IPS-15b (cell line): Measurements from ENCODE around the gene GIMD1.
"Not testable (repeated sequence)": the region's sequence is repeated elsewhere in the genome, so short reads cannot be mapped to it uniquely, and the experiment has no call there.

ENCODE experiments used
- H3K27me3 ChIP-seq: one replicate; pipeline ENCODE4 v1.6.1; 2013; ENCODE audit warnings: low read length; ENCODE audit not compliant: control insufficient read depth, insufficient read depth
- H3K36me3 ChIP-seq: one replicate; pipeline ENCODE4 v1.6.1; 2013; ENCODE audit warnings: low read length; ENCODE audit not compliant: control insufficient read depth, insufficient read depth
- H3K4me1 ChIP-seq: one replicate; pipeline ENCODE4 v1.6.1; 2013; ENCODE audit warnings: mild to moderate bottlenecking, low read length; ENCODE audit not compliant: control insufficient read depth, insufficient read depth
- H3K4me3 ChIP-seq: one replicate; pipeline ENCODE4 v1.5.1; 2013; ENCODE audit warnings: low read depth, low read length
- H3K9ac ChIP-seq: one replicate; pipeline ENCODE4 v1.6.1; 2013; ENCODE audit warnings: low read depth, mild to moderate bottlenecking, low read length
- H3K9me3 ChIP-seq: one replicate; pipeline ENCODE4 v1.6.1; 2013; ENCODE audit warnings: mild to moderate bottlenecking, low read length; ENCODE audit not compliant: control insufficient read depth, insufficient read depth

Gene GIMD1

DNA sequence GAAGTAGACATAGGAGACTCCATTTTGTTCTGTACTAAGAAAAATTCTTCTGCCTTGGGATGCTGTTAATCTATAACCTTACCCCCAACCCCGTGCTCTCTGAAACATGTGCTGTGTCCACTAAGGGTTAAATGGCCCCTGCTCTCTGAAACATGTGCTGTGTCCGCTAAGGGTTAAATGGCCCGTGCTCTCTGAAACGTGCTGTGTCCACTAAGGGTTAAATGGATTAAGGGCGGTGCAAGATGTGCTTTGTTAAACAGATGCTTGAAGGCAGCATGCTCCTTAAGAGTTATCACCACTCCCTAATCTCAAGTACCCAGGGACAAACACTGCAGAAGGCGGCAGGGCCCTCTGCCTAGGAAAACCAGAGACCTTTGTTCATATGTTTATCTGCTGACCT is 46.8 kb downstream of the GIMD1 start:
- not testable (repeated sequence) for H3K9me3 ChIP-seq, H3K4me1 ChIP-seq, H3K4me3 ChIP-seq, H3K27me3 ChIP-seq, H3K9ac ChIP-seq, H3K36me3 ChIP-seq

DNA sequence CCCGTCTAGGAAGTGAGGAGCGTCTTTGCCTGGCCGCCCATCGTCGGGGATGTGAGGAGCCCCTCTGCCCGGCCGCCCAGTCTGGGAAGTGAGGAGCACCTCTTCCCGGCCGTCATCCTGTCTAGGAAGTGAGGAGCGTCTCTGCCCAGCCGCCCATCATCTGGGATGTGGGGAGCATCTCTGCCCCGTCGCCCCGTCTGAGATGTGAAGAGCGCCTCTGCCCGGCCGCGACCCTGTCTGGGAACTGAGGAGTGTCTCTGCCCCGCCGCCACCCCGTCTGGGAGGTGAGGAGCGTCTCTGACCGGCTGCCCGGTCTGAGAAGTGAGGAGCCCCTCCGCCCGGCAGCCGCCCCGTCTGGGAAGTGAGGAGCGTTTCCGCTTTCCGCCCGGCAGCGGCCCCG is 47.4 kb downstream of the GIMD1 start:
- H3K9me3 ChIP-seq, H3K4me1 ChIP-seq, H3K9ac ChIP-seq, H3K27me3 ChIP-seq, H3K36me3 ChIP-seq, H3K4me3 ChIP-seq: not testable (repeated sequence)

DNA sequence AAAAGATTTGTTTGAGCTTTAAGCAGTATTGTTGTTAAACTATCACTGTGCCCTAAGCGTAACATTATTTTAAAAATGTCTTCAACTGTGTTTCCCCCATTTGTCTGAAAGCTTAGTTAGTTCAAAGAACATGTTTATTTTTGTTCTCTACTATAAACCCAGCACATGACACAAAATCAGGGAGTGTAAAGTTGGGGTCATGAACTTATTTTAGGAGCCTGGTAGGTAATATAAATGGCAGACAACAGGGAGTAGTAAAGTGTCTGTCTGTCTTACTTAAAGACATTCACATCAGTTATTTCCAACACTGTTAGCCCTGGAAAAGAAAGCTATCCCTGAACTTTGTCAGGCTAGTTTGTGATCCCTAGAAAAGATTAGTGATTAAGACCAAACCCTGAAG is 48.3 kb downstream of the GIMD1 start:
- Histone ChIP-seq H3K27me3 (no peaks in the 10 kb centered on the region), H3K36me3 (no peaks in the 10 kb centered on the region), H3K9me3 (no peaks in the 10 kb centered on the region), H3K4me3 (no peak overlapping the region), H3K4me1 (peaks cover 4% of the 10 kb centered on the region), H3K9ac (no peak overlapping the region)

DNA sequence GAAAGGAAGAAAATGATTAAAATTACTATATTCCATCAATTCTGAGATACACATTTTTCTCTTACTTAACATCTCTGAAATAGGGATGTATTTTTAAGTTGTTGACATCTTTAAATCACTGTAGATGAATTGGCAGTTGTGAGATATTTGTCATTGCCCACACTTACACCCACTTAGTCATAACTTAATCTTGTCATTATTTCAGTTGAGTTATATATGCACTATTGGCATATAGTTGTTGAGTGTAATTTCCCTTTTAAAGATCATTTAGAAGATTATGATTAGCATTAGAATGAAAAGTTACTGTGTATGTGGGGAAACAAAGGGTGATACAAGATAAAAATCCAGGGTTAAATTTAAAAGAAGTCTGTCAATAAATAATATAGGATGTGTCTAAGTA is 50.1 kb downstream of the GIMD1 start:
- no peaks in the 10 kb centered on the region for H3K27me3 ChIP-seq
- H3K9me3 ChIP-seq: no peaks in the 10 kb centered on the region
- no peak overlapping the region for H3K9ac ChIP-seq
- no peak overlapping the region for H3K4me3 ChIP-seq
- H3K36me3 ChIP-seq: no peaks in the 10 kb centered on the region
- H3K4me1 ChIP-seq: peaks cover 4% of the 10 kb centered on the region

DNA sequence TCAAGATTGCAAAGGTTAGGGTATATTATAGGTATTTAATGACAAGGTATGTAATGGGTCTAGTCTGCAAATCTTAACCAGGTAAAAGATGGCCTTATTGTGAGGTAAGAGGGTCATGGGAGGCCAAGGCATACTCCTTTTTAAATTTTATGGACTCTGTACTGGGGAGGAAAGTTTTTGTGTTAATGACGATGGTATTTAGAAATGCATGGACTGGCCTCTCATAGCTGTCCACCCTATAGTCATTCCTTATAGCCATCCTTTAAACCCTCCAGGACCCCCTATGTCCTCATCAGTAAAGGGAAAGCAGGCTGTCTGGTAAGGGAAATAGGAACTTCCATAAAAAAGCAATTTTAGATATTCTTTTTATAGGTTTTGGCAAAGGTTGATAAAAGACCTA is 50.8 kb downstream of the GIMD1 start:
- Histone ChIP-seq H3K36me3 (no peaks in the 10 kb centered on the region), H3K9me3 (no peaks in the 10 kb centered on the region), H3K9ac (no peak overlapping the region), H3K27me3 (no peaks in the 10 kb centered on the region), H3K4me3 (no peak overlapping the region), H3K4me1 (peaks cover 4% of the 10 kb centered on the region)

DNA sequence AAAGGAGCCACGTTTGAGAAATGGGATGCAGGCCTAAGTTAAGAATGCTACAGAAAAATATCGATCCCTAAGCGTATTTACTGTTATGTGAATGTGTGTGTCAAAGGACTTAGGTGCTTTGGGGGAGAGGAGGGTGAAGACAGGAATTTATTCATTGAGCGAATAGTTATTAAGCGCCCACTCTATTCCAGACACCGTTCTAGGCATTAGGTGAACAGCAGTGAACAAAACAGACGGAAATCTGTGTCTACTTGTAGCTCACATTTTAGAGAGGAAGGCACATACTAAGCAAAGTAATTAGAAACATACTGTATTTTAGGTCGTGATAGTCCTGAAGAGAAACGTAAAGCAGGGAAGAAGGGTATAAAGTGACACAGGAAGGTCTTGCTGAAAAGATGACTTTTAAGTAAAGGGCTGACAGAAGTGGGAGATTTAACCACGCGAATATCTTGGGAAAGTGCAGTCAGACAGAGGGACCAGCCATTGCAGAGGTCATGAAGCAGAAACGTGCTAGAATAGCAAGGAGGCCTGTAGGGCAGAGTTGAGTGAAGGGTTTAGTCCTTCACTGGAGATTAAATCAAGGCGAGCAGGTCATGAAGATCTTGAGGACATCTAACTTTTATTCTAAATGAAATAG is 51.7 kb downstream of the GIMD1 start:
- H3K4me1 ChIP-seq: no peaks in the 10 kb centered on the region
- H3K9me3 ChIP-seq: no peaks in the 10 kb centered on the region
- H3K9ac ChIP-seq: peak overlapping the region; percentile 98
- peak overlapping the region; percentile 97 for H3K4me3 ChIP-seq
- no peaks in the 10 kb centered on the region for H3K27me3 ChIP-seq
- H3K36me3 ChIP-seq: no peaks in the 10 kb centered on the region

DNA sequence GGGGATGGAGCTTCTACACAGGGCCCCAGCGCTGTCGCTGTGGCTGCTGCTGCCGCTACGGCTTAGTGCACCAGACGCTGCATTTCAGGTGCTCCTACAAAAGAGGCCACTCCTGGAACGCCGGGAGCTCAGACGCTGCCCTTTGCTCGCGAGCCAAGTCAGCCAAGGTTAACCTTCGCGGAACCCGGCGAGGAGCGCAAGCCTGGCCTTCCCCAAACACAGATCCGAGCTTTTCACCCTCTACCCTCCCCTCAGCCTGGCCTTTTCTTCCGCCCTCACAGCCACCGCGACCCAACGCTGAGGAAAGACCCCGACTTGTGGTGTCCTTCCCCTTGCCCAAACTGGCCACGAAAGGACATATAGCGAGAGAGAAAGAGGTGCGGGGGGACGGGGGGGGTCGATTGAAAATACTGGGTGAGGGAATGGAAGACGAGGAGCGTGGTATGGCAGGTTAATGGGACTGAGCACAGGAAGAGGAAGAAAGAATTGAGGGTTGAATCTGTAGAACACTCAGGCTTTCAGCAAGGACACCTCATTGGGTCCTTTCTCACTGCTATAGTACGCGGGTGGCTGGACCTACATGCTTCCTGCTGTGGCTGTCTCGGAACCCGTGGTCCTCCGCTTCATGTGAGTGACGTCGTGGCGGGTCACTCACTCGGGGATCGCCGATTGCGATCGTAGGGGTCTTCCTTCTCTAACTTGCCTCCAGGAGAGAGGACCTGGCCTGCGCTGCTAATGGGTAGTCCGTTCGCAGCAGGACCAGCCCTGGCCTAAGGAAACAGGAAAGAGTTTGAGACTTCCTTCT is 52.4 kb downstream of the GIMD1 start, which contains the start of the genes AIMP1 and TBCK:
AIMP1 (plus strand) TSS at position 583 of the 805 bp plus-strand sequence. CDS start 8,460 bp downstream, outside the sequence.
TBCK (minus strand) TSS at position 242 of the 805 bp plus-strand sequence. CDS start 7,249 bp downstream, outside the sequence.
- no peaks in the 10 kb centered on the region for H3K9me3 ChIP-seq
- H3K4me3 ChIP-seq: peak within 1 kb of the TSS; percentile 97
- H3K4me1 ChIP-seq: no peaks in the 10 kb centered on the region
- no peaks in the 10 kb centered on the region for H3K36me3 ChIP-seq
- peak within 1 kb of the TSS; percentile 98 for H3K9ac ChIP-seq
- no peaks in the 10 kb centered on the region for H3K27me3 ChIP-seq

DNA sequence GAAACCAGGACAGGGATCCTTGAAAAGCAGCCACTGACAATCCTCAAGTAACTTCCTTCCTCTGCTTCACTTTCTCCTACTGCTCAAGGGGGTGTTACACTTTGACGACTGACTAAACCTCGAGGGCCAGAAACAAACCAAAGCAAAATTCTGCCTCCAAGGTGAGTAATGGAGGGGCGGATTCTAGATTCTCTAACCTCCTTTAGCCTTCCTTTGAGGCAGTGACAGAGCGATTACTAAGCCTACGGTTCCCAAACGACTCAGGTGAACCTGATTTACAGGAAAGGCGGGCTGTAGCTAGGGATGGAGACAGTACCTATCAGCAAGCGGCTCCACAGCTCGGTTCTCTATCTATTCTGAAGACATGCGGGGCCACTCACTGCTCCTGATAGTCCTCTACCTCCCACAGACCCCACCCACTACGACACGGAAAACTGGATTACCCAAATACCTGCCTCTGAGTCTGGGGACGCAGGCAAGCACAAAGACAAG is 53.1 kb downstream of the GIMD1 start:
- H3K27me3 ChIP-seq: no peaks in the 10 kb centered on the region
- H3K36me3 ChIP-seq: no peaks in the 10 kb centered on the region
- peak overlapping the region; percentile 97 for H3K4me3 ChIP-seq
- H3K9me3 ChIP-seq: no peaks in the 10 kb centered on the region
- no peaks in the 10 kb centered on the region for H3K4me1 ChIP-seq
- peak overlapping the region; percentile 98 for H3K9ac ChIP-seq

DNA sequence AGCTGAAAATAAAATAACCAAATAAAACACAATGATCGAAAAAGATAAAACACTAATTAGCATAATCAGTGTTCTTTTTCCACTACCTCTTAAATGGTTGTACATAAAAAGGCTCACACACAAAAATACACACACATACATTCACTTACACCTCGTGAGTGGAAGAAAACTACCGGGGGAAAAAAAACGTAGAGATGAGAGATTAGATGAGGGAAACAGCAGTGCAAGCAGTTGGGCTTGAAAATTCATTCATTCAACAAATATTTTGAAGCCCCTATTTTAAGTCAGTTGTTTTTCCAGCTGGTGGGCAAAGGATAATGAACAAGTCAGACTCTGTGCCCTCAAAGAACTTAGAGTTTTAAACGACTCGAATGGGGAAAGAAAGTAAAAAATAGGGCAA is 53.6 kb downstream of the GIMD1 start:
- no peak overlapping the region for H3K9ac ChIP-seq
- no peaks in the 10 kb centered on the region for H3K36me3 ChIP-seq
- no peaks in the 10 kb centered on the region for H3K27me3 ChIP-seq
- peak overlapping the region; percentile 97 for H3K4me3 ChIP-seq
- no peaks in the 10 kb centered on the region for H3K4me1 ChIP-seq
- H3K9me3 ChIP-seq: no peaks in the 10 kb centered on the region

DNA sequence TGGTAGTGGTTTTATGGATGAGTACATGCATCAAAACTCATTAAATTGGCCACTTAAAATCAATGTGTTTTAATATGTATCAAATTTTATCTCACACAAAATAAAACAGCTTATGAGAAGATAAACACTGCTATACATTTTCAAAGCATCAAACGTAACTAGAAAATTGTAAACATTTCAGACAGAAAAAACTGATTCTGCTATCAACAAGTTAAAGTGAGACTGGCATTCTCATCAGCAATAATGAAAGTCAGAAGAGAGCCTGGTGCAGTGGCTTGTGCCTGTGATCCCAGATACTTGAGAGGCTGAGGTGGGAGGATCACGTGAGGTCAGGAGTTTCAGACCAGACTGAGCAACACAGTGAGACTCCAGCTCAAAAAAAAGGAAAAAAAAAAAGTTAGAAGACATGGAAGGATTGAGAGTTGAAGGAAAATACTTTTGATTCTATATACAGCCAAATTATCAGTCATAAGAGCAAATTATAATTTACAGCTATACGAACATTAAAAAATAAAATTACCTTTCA is 55.5 kb downstream of the GIMD1 start:
- Histone ChIP-seq H3K27me3 (no peaks in the 10 kb centered on the region), H3K4me1 (no peaks in the 10 kb centered on the region), H3K9ac (no peak overlapping the region), H3K4me3 (no peak overlapping the region), H3K9me3 (no peaks in the 10 kb centered on the region), H3K36me3 (no peaks in the 10 kb centered on the region)

DNA sequence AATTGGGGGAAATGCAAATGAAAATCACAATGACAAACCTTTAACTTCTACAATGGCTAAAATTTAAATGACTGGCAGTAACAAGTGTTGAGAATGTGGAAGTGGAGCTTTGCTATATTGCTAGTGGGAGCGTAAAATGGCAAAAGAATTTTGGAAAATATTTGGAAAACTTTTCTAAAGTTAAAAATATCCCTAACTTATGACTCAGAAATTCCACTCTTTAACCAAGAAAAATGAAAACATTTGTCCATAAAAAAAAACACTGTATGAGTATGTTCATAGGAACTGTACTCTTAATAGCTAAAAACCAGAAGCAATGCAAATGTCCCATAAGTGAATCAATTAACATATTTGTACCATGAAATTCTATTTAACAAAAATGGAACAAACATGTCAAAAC is 56.2 kb downstream of the GIMD1 start:
- Histone ChIP-seq H3K36me3 (no peaks in the 10 kb centered on the region), H3K9ac (no peak overlapping the region), H3K27me3 (no peaks in the 10 kb centered on the region), H3K4me1 (no peaks in the 10 kb centered on the region), H3K9me3 (no peaks in the 10 kb centered on the region), H3K4me3 (no peak overlapping the region)
